Measurements from ENCODE around the gene FAM76A. TPM values are rescaled to one million over a fixed set of nuclear protein-coding genes. Genes with fewer than 3 reads are reported as not detected.

FAM76A gene
- total and polyA plus RNA-seq, 9 of the 15 experiments (the other 6 are each of a cell fraction or from before 2014, with no cell fraction given): 9.5 to 14.6 (median 11.4) TPM

DNA sequence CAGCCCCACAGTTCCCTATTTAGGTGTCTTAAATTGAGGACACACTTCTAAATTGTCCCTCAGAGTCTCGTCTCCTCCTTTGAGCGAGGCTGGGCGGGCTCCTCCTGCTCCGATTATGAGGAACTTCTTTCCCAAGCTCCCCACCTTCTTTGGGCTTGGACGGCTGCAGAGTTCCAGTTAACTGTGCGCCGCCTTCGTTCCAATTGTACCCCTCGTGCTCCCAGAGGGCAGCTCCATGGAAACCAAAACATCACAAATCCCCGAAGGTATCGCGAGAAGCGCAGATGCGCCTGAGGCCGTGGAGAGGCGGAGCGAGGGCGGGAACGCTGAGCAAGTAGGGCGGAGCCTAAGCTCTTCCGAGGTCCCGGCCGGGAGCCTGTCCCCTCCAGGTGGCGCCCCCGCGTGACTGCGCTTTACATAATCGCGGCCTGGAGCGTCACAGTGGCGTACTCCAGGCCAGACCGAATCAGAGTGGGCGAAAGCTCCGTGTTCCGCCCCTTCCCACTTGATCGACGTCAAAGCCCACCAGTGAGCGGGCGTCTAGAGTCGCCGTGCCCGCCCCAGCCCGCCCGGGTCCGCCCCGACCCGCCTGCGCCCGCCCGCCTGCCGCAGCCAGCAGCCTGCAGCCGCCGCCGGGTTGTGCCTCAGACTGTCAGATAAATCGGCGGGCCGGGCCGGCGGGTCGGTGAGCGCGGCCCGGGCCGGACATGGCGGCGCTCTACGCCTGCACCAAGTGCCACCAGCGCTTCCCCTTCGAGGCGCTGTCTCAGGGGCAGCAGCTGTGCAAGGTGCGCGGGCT, at the start of gene FAM76A (continued):
- TF ChIP-seq, protein P1, sequence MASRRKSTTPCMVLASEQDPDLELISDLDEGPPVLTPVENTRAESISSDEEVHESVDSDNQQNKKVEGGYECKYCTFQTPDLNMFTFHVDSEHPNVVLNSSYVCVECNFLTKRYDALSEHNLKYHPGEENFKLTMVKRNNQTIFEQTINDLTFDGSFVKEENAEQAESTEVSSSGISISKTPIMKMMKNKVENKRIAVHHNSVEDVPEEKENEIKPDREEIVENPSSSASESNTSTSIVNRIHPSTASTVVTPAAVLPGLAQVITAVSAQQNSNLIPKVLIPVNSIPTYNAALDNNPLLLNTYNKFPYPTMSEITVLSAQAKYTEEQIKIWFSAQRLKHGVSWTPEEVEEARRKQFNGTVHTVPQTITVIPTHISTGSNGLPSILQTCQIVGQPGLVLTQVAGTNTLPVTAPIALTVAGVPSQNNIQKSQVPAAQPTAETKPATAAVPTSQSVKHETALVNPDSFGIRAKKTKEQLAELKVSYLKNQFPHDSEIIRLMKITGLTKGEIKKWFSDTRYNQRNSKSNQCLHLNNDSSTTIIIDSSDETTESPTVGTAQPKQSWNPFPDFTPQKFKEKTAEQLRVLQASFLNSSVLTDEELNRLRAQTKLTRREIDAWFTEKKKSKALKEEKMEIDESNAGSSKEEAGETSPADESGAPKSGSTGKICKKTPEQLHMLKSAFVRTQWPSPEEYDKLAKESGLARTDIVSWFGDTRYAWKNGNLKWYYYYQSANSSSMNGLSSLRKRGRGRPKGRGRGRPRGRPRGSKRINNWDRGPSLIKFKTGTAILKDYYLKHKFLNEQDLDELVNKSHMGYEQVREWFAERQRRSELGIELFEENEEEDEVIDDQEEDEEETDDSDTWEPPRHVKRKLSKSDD (conservative IDR thresholded peaks at IDR 0.05; ENCODE audit: low read length): peak; percentile 91; the same call in 1 of the 2 replicates
- TF ChIP-seq ASH1L (IDR thresholded peaks at IDR 0.05; ENCODE audit: borderline replicate concordance, low read depth, partially characterized antibody): peak; percentile 69
- no peak for TF ChIP-seq MAFG (tag; conservative IDR thresholded peaks at IDR 0.05)
- TF ChIP-seq TBL1XR1 (IDR thresholded peaks at IDR 0.05; ENCODE audit: low read length in 2 of 2): peak in 1 of 2 experiments; percentile 95; a peak in 2 of 4 replicates
- TF ChIP-seq RNF2 (IDR thresholded peaks at IDR 0.05): peak; percentile 95
- no peak for TF ChIP-seq ZBTB8A (IDR thresholded peaks at IDR 0.05; ENCODE audit: partially characterized antibody)
- TF ChIP-seq NR2C2 (CRISPR knock-in tag; IDR thresholded peaks at IDR 0.05): no peak
- peak; percentile 86 for TF ChIP-seq NR2C2 (tag; IDR thresholded peaks at IDR 0.05)
- TF ChIP-seq ZNF217 (CRISPR knock-in tag; IDR thresholded peaks at IDR 0.05): no peak
- TF ChIP-seq ZNF778 (CRISPR knock-in tag; IDR thresholded peaks at IDR 0.05): no peak
- TF ChIP-seq HCFC1 (IDR thresholded peaks at IDR 0.05; ENCODE audit: low read depth, low read length): peak; percentile 56
- no peak for TF ChIP-seq SAFB2 (IDR thresholded peaks at IDR 0.05; ENCODE audit: borderline replicate concordance, low read depth, low read length, severe bottlenecking)
- no peak for TF ChIP-seq SMAD2 (IDR thresholded peaks at IDR 0.05; ENCODE audit: low read depth, low read length)
- no peak for TF ChIP-seq SUPT5H (IDR thresholded peaks at IDR 0.05)
- TF ChIP-seq JUND (IDR thresholded peaks at IDR 0.05; ENCODE audit: borderline replicate concordance, low read depth, low read length): peak; percentile 63
- peak; percentile 49; the same call in 1 of the 3 replicates for TF ChIP-seq JUND (tag; IDR thresholded peaks at IDR 0.05; ENCODE audit: borderline replicate concordance, low read depth, low read length)
- TF ChIP-seq, protein P2, sequence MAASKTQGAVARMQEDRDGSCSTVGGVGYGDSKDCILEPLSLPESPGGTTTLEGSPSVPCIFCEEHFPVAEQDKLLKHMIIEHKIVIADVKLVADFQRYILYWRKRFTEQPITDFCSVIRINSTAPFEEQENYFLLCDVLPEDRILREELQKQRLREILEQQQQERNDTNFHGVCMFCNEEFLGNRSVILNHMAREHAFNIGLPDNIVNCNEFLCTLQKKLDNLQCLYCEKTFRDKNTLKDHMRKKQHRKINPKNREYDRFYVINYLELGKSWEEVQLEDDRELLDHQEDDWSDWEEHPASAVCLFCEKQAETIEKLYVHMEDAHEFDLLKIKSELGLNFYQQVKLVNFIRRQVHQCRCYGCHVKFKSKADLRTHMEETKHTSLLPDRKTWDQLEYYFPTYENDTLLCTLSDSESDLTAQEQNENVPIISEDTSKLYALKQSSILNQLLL (CRISPR knock-in tag; IDR thresholded peaks at IDR 0.05; ENCODE audit: borderline replicate concordance): no peak
- no peak for TF ChIP-seq GTF2A2 (tag; IDR thresholded peaks at IDR 0.05)
- TF ChIP-seq, protein P3, sequence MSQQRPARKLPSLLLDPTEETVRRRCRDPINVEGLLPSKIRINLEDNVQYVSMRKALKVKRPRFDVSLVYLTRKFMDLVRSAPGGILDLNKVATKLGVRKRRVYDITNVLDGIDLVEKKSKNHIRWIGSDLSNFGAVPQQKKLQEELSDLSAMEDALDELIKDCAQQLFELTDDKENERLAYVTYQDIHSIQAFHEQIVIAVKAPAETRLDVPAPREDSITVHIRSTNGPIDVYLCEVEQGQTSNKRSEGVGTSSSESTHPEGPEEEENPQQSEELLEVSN (IDR thresholded peaks at IDR 0.05; ENCODE audit: borderline replicate concordance in 1 of 2, extremely low read depth in 1 of 2, insufficient read depth in 1 of 2, insufficient read length in 1 of 2, low read depth in 1 of 2, low read length in 1 of 2, poor library complexity in 1 of 2, severe bottlenecking in 1 of 2): peak; percentile 95
- TF ChIP-seq, protein P4, sequence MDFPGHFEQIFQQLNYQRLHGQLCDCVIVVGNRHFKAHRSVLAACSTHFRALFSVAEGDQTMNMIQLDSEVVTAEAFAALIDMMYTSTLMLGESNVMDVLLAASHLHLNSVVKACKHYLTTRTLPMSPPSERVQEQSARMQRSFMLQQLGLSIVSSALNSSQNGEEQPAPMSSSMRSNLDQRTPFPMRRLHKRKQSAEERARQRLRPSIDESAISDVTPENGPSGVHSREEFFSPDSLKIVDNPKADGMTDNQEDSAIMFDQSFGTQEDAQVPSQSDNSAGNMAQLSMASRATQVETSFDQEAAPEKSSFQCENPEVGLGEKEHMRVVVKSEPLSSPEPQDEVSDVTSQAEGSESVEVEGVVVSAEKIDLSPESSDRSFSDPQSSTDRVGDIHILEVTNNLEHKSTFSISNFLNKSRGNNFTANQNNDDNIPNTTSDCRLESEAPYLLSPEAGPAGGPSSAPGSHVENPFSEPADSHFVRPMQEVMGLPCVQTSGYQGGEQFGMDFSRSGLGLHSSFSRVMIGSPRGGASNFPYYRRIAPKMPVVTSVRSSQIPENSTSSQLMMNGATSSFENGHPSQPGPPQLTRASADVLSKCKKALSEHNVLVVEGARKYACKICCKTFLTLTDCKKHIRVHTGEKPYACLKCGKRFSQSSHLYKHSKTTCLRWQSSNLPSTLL (IDR thresholded peaks at IDR 0.05): no peak
- TF ChIP-seq FOSL1 (tag; conservative IDR thresholded peaks at IDR 0.05): peak; percentile 62; the same call in 1 of the 2 replicates

Measured in K562 (cell line).